Measurements from ENCODE around the gene CD302.
A peak's percentile ranks its signal among the peaks of the same experiment; 100 is the strongest.
"Not testable (repeated sequence)": the region's sequence is repeated elsewhere in the genome, so short reads cannot be mapped to it uniquely, and the experiment has no call there.

The CD302 gene

GRCh38 chr2:159797543-159798375, at the start of gene CD302:
TSS of gene CD302 (minus strand) at chr2:159798208. CDS start at chr2:159798198, 10 bp downstream.
- DNase-seq: peak; percentile 38 to 61

DNA sequence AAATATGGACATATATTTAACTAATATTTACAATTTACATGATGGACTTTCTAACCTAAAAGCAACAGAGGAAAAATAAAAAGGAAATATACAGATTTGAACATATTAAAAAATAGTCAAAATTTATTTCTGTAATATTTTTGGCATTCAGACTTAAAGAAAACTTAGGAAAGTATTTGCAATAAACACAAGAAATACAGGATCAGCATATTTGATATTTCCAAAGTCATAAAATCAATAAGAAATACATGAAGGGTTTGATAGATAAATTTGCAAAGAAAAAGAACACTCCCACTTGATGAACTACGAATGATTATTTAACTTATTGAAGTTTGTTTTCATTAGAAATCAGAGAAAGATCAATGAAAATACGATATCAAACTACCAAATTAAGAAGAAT, 48.6 kb upstream of the CD302 start:
- DNase-seq: no peak

- no peak for DNase-seq
Observed at GRCh38 chr2:159840616-159841015, 42.6 kb upstream of the CD302 start.

- DNase-seq: no peak
Observed at GRCh38 chr2:159832858-159833257, 34.9 kb upstream of the CD302 start.

DNA sequence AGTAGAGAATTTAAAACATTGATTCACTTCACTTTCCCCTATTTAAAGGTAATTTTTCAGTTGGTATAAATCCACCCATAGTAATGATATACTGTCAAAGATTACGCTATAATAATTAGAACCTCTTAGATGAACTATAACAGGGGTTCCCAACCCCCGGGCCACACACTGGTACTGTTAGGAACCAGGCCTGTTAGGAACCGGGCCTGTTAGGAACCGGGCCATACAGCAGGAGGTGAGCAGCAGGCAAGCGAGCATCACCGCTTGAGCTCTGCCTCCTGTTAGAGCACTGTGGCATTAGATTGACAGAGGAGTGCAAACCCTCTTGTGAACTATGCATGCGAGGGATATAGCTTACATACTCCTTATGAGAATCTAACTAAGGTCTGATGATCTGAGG, 34.0 kb upstream of the CD302 start:
- no peak for DNase-seq

DNA sequence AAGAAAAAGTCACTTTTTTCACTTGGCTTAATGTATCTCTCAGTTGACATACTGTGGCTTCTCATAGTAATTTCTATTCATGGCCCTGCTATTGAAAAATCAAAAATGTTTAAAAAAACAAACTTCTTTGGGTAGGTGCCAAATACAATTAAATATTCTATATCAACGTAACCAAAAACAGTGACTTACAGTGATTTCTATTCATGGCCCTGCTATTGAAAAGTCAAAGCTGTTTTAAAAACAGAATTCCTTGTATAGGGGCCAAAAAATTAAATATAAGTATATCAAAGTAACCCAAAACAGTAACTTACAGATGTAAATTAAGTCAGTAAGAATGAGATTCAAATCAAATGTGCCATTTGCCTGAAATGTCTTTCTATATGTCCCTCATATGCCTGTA, 31.4 kb upstream of the CD302 start:
- DNase-seq: no peak

DNA sequence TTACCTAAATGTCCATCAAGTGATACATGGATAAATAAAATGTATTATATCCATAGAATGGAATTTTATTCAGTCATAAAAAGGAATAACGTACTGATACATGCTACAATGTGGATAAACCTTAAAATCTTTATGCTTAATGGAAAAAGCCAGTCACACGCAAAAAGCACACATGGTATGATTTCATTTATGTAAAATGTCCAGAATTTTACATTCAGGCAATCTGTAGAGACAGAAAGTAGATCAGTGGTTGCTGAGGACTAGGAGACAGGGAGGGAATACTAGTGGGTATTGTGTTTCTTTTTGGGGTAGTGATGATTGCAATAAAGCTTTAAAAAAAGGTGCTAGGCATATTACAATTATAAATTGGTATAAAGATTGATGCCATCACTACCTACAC, 30.7 kb upstream of the CD302 start:
- DNase-seq: no peak

DNA sequence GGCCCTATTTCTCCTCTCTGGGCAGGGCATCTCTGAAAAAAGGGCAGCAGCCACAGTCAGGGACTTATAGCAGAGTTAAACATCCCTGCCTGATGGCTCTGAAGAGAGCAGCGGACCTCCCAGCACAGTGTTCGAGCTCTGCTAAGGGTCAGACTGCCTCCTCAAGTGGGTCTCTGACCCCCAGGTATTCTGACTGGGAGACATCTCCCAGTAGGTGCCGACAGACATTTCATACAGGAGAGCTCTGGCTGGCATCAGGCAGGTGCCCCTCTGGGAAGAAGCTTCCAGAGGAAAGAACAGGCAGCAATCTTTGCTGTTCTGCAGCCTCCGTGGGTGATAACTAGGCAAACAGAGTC, 24.4 kb upstream of the CD302 start:
- DNase-seq: not testable (repeated sequence)

DNA sequence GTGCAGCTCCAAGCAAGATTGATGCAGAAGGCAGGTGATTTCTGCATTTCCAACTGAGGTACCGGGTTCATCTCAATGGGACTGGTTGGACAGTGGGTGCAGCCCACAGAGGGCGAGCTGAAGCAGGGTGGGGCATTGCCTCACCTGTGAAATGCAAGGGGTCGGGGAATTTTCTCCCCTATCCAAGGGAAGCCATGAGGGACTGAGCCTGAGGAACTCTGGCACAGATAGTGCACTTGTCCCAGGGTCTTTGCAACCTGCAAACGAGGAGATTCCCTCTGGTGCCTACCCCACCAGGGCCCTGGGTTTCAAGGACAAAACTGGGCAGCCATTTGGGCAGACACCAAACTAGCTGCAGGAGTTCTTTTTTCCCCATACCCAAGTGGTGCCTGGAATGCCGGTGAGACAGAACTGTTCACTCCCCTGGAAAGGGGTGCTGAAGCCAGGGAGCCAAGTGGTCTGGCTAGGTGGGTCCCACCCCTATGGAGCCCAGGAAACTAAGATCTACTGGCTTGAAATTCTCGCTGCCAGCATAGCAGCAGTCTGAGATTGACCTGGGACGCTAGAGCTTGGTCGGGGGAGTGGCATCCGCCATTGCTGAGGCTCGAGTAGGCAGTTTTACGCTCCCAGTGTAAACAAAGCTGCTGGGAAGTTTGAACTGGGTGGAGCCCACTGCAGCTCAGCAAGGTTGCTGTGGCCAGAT, 23.9 kb upstream of the CD302 start:
- not testable (repeated sequence) for DNase-seq

DNA sequence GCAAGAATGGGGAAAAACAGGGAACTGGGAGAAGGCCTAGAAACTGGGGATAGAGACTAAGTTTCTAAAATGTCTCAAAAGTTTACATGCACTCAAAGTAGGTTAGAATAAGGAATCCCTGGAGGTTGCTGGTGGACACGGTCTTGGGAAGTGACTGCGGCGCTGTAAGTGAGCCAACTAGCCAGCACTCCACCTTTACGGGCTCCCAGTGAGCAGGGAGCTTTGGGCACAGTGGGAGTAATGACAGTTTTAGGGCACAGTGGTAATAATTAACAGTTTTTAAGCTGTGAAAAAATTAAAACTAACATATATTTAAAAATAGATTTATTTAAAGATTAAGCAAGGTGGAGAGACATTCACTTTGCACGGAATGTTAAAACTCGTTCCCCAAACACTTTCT, 20.9 kb upstream of the CD302 start:
- DNase-seq: no peak

- DNase-seq: peak in 1 of 2 donors; percentile 45
Observed at GRCh38 chr2:159817283-159817682, 19.3 kb upstream of the CD302 start.

DNA sequence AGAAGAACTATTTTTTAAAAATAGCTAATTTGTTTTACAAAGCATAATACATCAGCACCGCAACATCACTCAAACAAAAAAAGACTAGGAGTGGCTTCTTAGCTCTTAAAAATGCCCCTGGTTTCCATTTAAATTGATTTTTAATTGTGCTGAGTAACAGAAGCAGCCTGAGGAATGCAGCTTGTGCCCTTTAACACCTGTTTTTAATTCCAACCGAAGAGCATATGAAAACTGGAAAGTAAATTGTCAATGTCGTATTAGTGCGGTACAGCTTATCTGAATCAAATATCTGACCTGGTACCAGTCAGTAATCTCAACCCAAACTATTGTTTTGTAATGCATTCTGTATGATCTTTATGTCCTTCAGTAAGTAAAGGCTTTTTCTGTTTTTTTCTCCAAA, 13.2 kb upstream of the CD302 start:
- no peak for DNase-seq

DNA sequence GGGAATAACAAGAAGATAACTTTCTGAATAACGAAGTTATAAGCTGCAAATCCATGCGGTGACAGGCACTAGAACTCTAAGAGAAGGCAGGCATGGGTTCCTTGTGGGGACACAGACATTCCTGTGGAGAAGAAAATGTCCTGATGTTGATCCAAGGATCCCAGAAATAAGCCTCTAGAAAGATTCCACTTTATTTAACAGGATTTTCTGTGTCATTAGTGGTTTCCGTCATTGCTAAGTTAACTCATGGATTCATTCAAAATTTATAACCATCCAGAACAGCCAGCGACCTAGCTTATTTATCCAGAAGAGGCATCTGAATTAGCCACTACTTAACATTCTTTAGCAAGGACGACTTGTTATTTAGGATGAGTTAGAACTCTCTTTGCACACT, 10.0 kb upstream of the CD302 start:
- no peak for DNase-seq

GRCh38 chr2:159807183-159808031, 9.4 kb upstream of the CD302 start:
- no peak for DNase-seq

GRCh38 chr2:159804941-159805340, 6.9 kb upstream of the CD302 start:
- no peak for DNase-seq

DNA sequence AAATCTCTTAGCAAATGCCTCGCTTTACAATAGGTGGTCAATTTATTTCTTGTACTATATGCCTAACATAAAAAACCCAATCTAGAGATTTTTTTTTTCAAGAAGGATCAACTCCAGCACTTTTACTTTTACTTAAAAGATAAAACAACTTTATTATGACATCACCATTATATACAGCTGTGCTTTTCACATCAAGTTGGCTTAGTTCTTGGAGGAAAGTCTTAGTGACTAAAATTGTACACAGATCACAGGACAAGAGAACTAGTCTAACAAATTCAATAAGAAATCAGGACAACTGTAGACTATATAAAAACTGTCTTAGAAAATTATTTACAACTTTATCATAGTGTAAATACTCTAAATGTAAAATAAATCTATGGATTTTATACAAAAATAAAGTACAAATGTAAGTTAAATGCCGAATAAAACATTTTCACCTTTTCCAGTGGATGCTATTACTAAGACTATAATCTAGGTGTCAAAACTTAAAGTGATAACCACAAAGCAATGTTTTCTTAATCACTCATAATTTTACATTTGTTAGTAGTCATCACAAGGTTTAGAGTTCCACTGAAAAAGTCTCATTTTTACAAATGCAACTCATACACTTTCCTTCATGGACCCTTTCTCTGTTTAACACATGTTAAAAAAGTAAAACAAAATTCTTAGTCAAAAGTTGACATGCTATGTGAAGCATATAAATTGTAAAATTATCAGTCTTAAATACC, 5.4 kb upstream of the CD302 start:
- no peak for DNase-seq

GRCh38 chr2:159802673-159803072, 4.7 kb upstream of the CD302 start:
- DNase-seq: no peak

DNA sequence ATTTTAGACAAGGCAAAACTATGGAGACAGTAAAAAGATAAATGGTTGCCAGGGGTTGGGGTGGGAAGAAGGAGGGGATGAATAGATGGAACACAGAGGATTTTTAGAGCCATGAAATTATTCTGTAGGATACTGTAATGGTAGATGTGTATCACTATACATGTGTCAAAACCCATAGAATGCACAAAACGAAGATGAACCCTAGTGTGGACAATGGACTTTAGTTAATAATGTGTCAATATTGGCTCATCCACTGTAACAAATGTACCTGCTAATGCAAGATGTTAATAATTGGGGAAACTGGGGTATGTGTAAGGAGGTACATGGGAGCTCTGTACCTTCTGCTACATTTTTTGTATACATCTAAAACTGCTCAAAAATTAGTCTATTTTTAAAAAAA, 1.8 kb upstream of the CD302 start:
- no peak for DNase-seq

- DNase-seq: no peak
Observed at GRCh38 chr2:159798376-159798725, 343 bp upstream of the CD302 start.

DNA sequence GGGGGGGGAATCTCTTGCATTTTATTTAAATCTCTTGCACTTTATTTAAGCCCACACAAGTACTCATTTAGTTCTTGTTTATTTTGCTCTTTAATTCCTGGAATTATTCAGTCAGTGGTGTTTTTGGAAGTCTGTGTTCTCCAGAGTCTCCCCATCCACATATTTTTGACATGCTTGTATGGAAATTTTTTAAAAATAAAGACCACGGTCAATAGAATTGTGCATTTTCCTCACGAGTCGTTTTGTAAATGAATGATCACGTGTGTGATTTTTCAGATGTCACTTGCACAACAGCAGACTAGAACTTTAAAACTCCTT, 824 bp downstream of the CD302 start:
- DNase-seq: no peak

DNA sequence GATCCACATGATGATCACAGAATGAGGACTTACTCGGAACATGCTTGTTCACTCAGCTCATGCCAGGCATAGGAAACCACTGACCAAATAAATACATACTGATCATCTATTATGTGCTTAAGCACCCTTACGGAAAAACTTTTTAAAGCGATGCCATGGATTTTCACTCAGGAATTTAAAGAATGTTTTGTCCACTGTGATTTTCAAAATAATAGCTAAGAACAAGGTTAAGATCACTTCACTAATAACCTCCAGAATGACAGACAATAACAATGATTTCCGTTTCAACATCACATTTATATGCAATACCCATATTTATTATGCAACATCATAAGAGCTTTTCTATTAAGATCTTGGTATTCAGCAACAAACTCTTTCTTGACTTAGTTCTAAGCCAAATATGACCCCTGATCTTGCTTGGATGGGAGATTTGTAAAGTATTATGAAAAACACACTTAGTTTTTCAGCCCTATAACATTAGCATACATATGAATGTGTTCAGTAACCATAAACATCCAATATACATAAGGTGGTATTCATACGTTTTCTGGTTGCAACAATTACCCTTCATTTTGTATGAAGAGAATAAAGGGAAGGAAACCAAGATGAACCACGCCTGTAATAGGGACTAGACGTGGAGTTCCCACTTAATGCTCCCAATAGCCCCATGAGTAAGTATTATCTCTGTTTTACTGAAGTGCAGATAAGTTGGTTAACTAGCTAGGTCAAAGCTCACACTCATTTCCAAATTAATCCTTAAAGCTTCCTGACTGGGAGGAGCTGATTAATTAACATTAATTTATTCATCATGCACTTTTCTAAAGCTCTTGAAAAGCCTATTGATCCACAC, 1.9 kb downstream of the CD302 start:
- DNase-seq: no peak

DNA sequence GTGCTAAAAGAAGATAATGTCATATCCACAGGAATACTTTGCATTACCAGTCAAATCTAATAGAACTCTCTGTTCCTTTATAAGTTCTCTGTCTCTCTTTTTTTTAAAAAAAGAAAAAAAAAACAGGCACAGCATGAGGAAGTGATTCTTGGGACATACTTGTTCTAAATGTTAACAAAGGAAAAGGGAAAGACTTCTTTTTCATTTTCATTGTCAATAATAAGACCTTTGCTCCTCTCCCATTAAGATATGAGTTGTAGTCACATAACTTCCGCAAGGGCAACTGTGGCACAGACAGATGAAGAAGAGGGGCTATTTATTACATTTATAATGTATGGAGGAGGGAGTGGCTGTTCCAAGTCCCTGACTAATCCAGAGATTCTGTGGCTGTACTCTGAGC, 4.7 kb downstream of the CD302 start:
- DNase-seq: no peak

Measured in bone marrow (tissue), 2 donors.